ENCODE results near the gene UNC93B1. TPM values are rescaled to one million over a fixed set of nuclear protein-coding genes. Genes with fewer than 3 reads are reported as not detected.

Gene UNC93B1
- total RNA-seq, 1 experiment from 2014 or later, result 71.2 TPM

- Mint-ChIP-seq H3K27ac (ENCODE audit: unreplicated experiment) (no peak overlapping the region), H3K4me3 (ENCODE audit: low read depth, unreplicated experiment) (no peak overlapping the region), H3K9me3 (ENCODE audit: low read depth, unreplicated experiment) (no peaks in the 10 kb centered on the region), H3K4me1 (ENCODE audit: low read depth, unreplicated experiment) (peaks cover 27% of the 10 kb centered on the region), H3K36me3 (ENCODE audit: insufficient read depth, unreplicated experiment) (peaks cover 65% of the 10 kb centered on the region), H3K27me3 (ENCODE audit: unreplicated experiment) (no peaks in the 10 kb centered on the region)
- no peak for TF ChIP-seq CTCF (IDR thresholded peaks at IDR 0.05; ENCODE audit: unreplicated experiment)
- intact Hi-C loops (cut with micrococcal nuclease; ENCODE audit: unreplicated experiment), result loop anchor here (10.0 kb wide), 1 partner anchor 171 kb away; no protein-coding TSS in a partner anchor
- CTCF ChIA-PET, result interaction anchor here (0.6 to 0.7 kb wide), 2 partner anchors 25 to 605 kb away, joined by 3 read pairs; no protein-coding TSS in a partner anchor
- no TSS peak for BruUV-seq (replicated peaks)
- no peak for DNase-seq
Measured at GRCh38 chr11:68033708-68034045, 29.8 kb upstream of the UNC93B1 start.

DNA sequence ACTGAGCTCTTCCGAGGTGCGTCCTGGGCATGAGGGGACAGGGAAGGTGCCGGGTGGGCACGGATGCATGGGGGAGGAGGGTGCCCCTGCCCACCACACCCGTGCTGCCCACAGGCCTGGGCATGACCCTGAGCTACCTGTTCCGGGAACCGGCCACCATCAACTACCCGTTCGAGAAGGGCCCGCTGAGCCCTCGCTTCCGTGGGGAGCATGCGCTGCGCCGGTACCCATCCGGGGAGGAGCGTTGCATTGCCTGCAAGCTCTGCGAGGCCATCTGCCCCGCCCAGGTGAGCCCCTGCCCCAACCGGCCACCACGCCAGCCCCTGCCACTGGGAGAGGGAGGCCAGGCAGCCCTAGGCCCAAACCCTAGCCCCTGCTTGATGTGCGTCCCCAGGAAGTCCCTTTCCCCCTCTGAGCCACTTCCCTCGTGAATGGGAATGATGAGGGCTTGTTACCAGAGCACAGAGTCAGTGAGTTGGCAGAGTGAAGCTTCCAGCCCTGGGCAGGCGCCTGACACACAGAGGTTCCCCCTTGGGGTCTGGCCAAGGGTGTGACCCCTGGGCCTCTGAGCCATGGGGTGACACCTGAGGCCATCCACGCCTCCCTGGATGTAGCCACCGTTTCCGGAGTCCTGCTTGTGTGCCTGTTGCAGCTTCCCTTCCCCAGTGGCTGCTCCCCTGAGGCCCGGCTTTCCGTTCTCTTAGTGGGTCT, 29.3 kb upstream of the UNC93B1 start:
- no peak overlapping the region for H3K27ac Mint-ChIP-seq (ENCODE audit: unreplicated experiment)
- DNase-seq, result no peak
- H3K4me1 Mint-ChIP-seq (ENCODE audit: low read depth, unreplicated experiment), result peaks cover 31% of the 10 kb centered on the region
- H3K4me3 Mint-ChIP-seq (ENCODE audit: low read depth, unreplicated experiment), result no peak overlapping the region
- no peak for TF ChIP-seq CTCF (IDR thresholded peaks at IDR 0.05; ENCODE audit: unreplicated experiment)
- CTCF ChIA-PET, result interaction anchor here (0.7 kb wide), 1 partner anchor 605 kb away, joined by 3 read pairs; no protein-coding TSS in a partner anchor
- no TSS peak for BruUV-seq (replicated peaks)
- H3K9me3 Mint-ChIP-seq (ENCODE audit: low read depth, unreplicated experiment), result no peaks in the 10 kb centered on the region
- intact Hi-C loops (cut with micrococcal nuclease; ENCODE audit: unreplicated experiment), result loop anchor here (10.0 kb wide), 1 partner anchor 172 kb away; no protein-coding TSS in a partner anchor
- H3K27me3 Mint-ChIP-seq (ENCODE audit: unreplicated experiment), result no peaks in the 10 kb centered on the region
- H3K36me3 Mint-ChIP-seq (ENCODE audit: insufficient read depth, unreplicated experiment), result peaks cover 66% of the 10 kb centered on the region

DNA sequence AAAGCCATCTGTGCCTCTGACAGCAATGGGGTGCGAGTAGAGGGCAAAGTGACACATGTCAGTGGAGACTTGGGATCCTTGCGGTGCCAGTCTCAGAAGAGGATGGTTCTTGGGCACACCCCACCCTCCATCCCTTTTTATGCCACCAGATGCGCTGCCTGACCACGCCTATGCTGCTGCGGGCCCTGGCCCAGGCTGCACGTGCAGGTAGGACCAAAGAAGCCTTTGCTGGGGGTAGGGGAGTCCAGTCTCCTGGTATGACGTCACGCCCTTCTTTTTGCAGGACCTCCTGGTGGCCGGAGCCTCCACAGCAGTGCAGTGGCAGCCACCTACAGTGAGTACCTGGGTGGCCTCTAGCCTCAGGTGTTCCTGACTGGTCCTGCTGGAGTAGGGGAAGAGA, 28.1 kb upstream of the UNC93B1 start:
- intact Hi-C loops (cut with micrococcal nuclease; ENCODE audit: unreplicated experiment), result loop anchor here (10.0 kb wide), 1 partner anchor 173 kb away; no protein-coding TSS in a partner anchor
- H3K27ac Mint-ChIP-seq (ENCODE audit: unreplicated experiment), result no peak overlapping the region
- peaks cover 62% of the 10 kb centered on the region for H3K36me3 Mint-ChIP-seq (ENCODE audit: insufficient read depth, unreplicated experiment)
- H3K9me3 Mint-ChIP-seq (ENCODE audit: low read depth, unreplicated experiment), result no peaks in the 10 kb centered on the region
- DNase-seq, result no peak
- CTCF ChIA-PET, result no interaction called here
- H3K4me3 Mint-ChIP-seq (ENCODE audit: low read depth, unreplicated experiment), result peak overlapping the region; percentile 98
- BruUV-seq (replicated peaks), result no TSS peak
- no peak for TF ChIP-seq CTCF (IDR thresholded peaks at IDR 0.05; ENCODE audit: unreplicated experiment)
- no peaks in the 10 kb centered on the region for H3K27me3 Mint-ChIP-seq (ENCODE audit: unreplicated experiment)
- H3K4me1 Mint-ChIP-seq (ENCODE audit: low read depth, unreplicated experiment), result peaks cover 31% of the 10 kb centered on the region

GRCh38 chr11:68031144-68031464, 27.2 kb upstream of the UNC93B1 start:
- H3K27ac Mint-ChIP-seq (ENCODE audit: unreplicated experiment), result peak overlapping the region; percentile 96
- peaks cover 62% of the 10 kb centered on the region for H3K36me3 Mint-ChIP-seq (ENCODE audit: insufficient read depth, unreplicated experiment)
- no peaks in the 10 kb centered on the region for H3K9me3 Mint-ChIP-seq (ENCODE audit: low read depth, unreplicated experiment)
- no peak for TF ChIP-seq CTCF (IDR thresholded peaks at IDR 0.05; ENCODE audit: unreplicated experiment)
- peaks cover 31% of the 10 kb centered on the region for H3K4me1 Mint-ChIP-seq (ENCODE audit: low read depth, unreplicated experiment)
- DNase-seq, result no peak
- no peaks in the 10 kb centered on the region for H3K27me3 Mint-ChIP-seq (ENCODE audit: unreplicated experiment)
- TSS peak; percentile 19 for BruUV-seq (replicated peaks)
- intact Hi-C loops (cut with micrococcal nuclease; ENCODE audit: unreplicated experiment), result loop anchor here (10.0 kb wide), 1 partner anchor 174 kb away; no protein-coding TSS in a partner anchor
- peak overlapping the region; percentile 98 for H3K4me3 Mint-ChIP-seq (ENCODE audit: low read depth, unreplicated experiment)
- CTCF ChIA-PET, result no interaction called here

Data from Calu3 (cell line).